HepG2 (cell line): ENCODE results near the gene MAP2K5. TPM values are rescaled to one million over a fixed set of nuclear protein-coding genes. Genes with fewer than 3 reads are reported as not detected.

Experiments
- ATAC-seq: fragments of 200-7000 bp; cut with Tn5 transposase; 3 replicates; pipeline ENCODE4 v1.9.1; 2020; ENCODE audit warnings: mild to moderate bottlenecking, moderate library complexity
- BruUV-seq: library from RNA; stranded (reverse); fragments of 400-500 nt; replicated peaks from 2 replicates; lab custom pipeline; 2021; lab: Mats Ljungman, UMichigan
- CTCF ChIA-PET: fragments of 300-600 bp; formaldehyde crosslinking; extraction: SDS; loops from one replicate; lab custom pipeline; 2021; ENCODE audit warnings: low total read pairs, inconsistent platforms, low intra/inter-chr PET ratio; lab: Yijun Ruan, JAX
- POLR2A ChIA-PET: fragments of 350-600 bp; sonication (Branson Sonifier 250); formaldehyde crosslinking; loops from one replicate; lab custom pipeline; 2020; ENCODE audit warnings: antibody characterized with exemption, inconsistent platforms; lab: Yijun Ruan, JAX
- DNase-seq: peaks from one replicate; pipeline ENCODE4 v3.0.0-alpha.2; 2015; ENCODE audit warnings: low spot score
- FAIRE-seq: peaks from 3 replicates; lab custom pipeline; 2011; peaks lifted over from hg19 to GRCh38; lab: Jason Lieb, UNC
- H2AFZ ChIP-seq: one replicate; pipeline ENCODE4 v1.6.1; 2011; ENCODE audit warnings: low read length, inconsistent platforms
- H3K27ac ChIP-seq: fragments of 300-600 bp; 3 replicates; pipeline ENCODE4 v1.8.0; 2011; ENCODE audit warnings: mixed run types, mild to moderate bottlenecking, mixed read lengths, low read length, inconsistent platforms; ENCODE audit not compliant: insufficient read depth; ENCODE audit errors: extremely low read length
- H3K27me3 ChIP-seq, 2 experiments: fragments of 200-600 bp in 1 of 2; 2 replicates in 1 of 2; 3 replicates in 1 of 2; pipeline versions ENCODE4 v1.6.0 to v1.8.0; 2011; ENCODE audit warnings: low read length in 2 of 2, mild to moderate bottlenecking in 2 of 2, moderate library complexity in 2 of 2, inconsistent platforms in 1 of 2; ENCODE audit not compliant: insufficient read depth in 2 of 2, control insufficient read depth in 1 of 2
- H3K36me3 ChIP-seq, 2 experiments: fragments of 200-600 bp in 1 of 2; replicated peaks in 1 of 2; 2 replicates in 1 of 2; 3 replicates in 1 of 2; pipeline versions ENCODE4 v1.5.1 to v1.8.0; 2011; ENCODE audit warnings: low read length in 2 of 2, inconsistent platforms in 1 of 2; ENCODE audit not compliant: insufficient read depth in 2 of 2, control insufficient read depth in 1 of 2
- H3K4me1 ChIP-seq: 2 replicates; pipeline ENCODE4 v1.5.1; 2012; ENCODE audit warnings: low read length, inconsistent platforms; ENCODE audit not compliant: insufficient read depth
- H3K4me2 ChIP-seq: 2 replicates; pipeline ENCODE4 v1.6.0; 2011; ENCODE audit warnings: low read depth, low read length, inconsistent platforms
- H3K4me3 ChIP-seq, 3 experiments: fragments of 200-600 bp in 1 of 3; sonication (generic), shearing (Covaris generic) in 1 of 3; replicated peaks in 1 of 3; 2 replicates each; pipeline ENCODE4 v1.5.1; 2011 to 2016; ENCODE audit warnings: low read length in 3 of 3, inconsistent platforms in 2 of 3, low read depth in 2 of 3, mild to moderate bottlenecking in 2 of 3, control low read depth in 1 of 3, mixed read lengths in 1 of 3; ENCODE audit not compliant: insufficient read depth in 1 of 3
- H3K79me2 ChIP-seq: one replicate; pipeline ENCODE4 v1.6.1; 2011; ENCODE audit warnings: low read length, inconsistent platforms; ENCODE audit not compliant: insufficient read depth
- H3K9ac ChIP-seq: 2 replicates; pipeline ENCODE4 v1.6.0; 2011; ENCODE audit warnings: mild to moderate bottlenecking, low read depth, low read length, inconsistent platforms; ENCODE audit not compliant: insufficient read depth
- H3K9me3 ChIP-seq: 2 replicates; pipeline ENCODE4 v1.5.1; 2012; ENCODE audit warnings: mild to moderate bottlenecking, low read length
- H4K20me1 ChIP-seq: 2 replicates; pipeline ENCODE4 v1.6.0; 2011; ENCODE audit warnings: inconsistent platforms, mild to moderate bottlenecking, low read length, moderate library complexity; ENCODE audit not compliant: insufficient read depth
- FOXM1 ChIP-seq: sonication (generic); formaldehyde crosslinking; IDR thresholded peaks from 2 replicates; pipeline ENCODE4 v1.5.0; 2020; ENCODE audit warnings: missing genetic modification reagents
- KDM4B ChIP-seq: sonication (generic); formaldehyde crosslinking; IDR thresholded peaks from 2 replicates; pipeline ENCODE4 v1.4.0; 2020; ENCODE audit warnings: missing genetic modification reagents
- MIER2 ChIP-seq: IDR thresholded peaks from 2 replicates; pipeline ENCODE4 v1.6.1; 2016; ENCODE audit warnings: missing biosample characterization, missing genetic modification reagents
- SOX13 ChIP-seq, 3 experiments: fragments of 450-650 bp in 1 of 3; sonication (generic) in 1 of 3; formaldehyde crosslinking in 1 of 3; IDR thresholded peaks in 2 of 3; conservative IDR thresholded peaks in 1 of 3; 2 replicates each; pipeline versions ENCODE4 v1.5.0 to v1.6.1; 2016 to 2020; ENCODE audit warnings: antibody characterized with exemption in 1 of 3, mild to moderate bottlenecking in 1 of 3, missing compliant biosample characterization in 1 of 3, missing genetic modification reagents in 1 of 3, moderate library complexity in 1 of 3
- SP5 ChIP-seq: IDR thresholded peaks from 2 replicates; pipeline ENCODE4 v1.6.1; 2016; ENCODE audit warnings: low read depth, borderline replicate concordance
- ZFP36 ChIP-seq: fragments of 150-350 bp; IDR thresholded peaks from 2 replicates; pipeline ENCODE4 v1.6.1; 2018; ENCODE audit warnings: borderline replicate concordance, low read length, low read depth; ENCODE audit not compliant: partially characterized antibody
- ZNF510 ChIP-seq: sonication (generic); formaldehyde crosslinking; IDR thresholded peaks from 2 replicates; pipeline ENCODE4 v1.4.0; 2020; ENCODE audit warnings: low read depth, mild to moderate bottlenecking, missing genetic modification reagents
- ZNF674 ChIP-seq: sonication (generic); formaldehyde crosslinking; IDR thresholded peaks from 2 replicates; pipeline ENCODE4 v1.5.0; 2020; ENCODE audit warnings: low read depth, mild to moderate bottlenecking, missing genetic modification reagents
- WGBS: methylation state at CpG from one replicate; pipeline ENCODE4 v1.1.6; 2017; ENCODE audit warnings: low lambda C conversion rate; 5-methylcytosine and 5-hydroxymethylcytosine counted together
- in situ Hi-C: cut with HindIII; loops from 2 replicates; pipeline ENCODE4 v1.10.0; 2017; ENCODE audit warnings: low pct_unique_long_range_greater_than_20kb; ENCODE audit not compliant: extremely low pct_ligation_motif_present
- intact Hi-C: fragments of 100-400 bp; cut with micrococcal nuclease; formaldehyde crosslinking; loops from one replicate; pipeline ENCODE4 v1.10.0; 2022; ENCODE audit not compliant: unreplicated experiment
- polyA plus RNA-seq, 8 experiments: library from polyadenylated mRNA; depleted of rRNA in 3 of 8; stranded (reverse) in 7 of 8; unstranded in 1 of 8; fragments of >200 nt; fragmentation: Illumina TruSeq in 4 of 8; extraction: Trizol in 4 of 8; gene quantifications; 2 replicates each; pipeline versions ENCODE4 v1.2.1 to v1.2.3, GENCODE V29; 2011 to 2016; ENCODE audit warnings: low read depth in 4 of 8, missing spikeins in 1 of 8, mixed read lengths in 1 of 8; ENCODE audit not compliant: insufficient read depth in 1 of 8
- total RNA-seq, 5 experiments: library from RNA; depleted of rRNA; stranded (reverse); fragments of >200 nt; fragmentation: Illumina TruSeq; extraction: Trizol; gene quantifications; 2 replicates each; pipeline ENCODE4 v1.2.3, GENCODE V29; 2016; ENCODE audit warnings: low read depth in 1 of 5
- TF ChIP-seq, protein P1 (sequence below): sonication (generic); formaldehyde crosslinking; IDR thresholded peaks from 2 replicates; pipeline ENCODE4 v1.8.0; 2022; ENCODE audit warnings: mild to moderate bottlenecking, missing genetic modification reagents
- TF ChIP-seq, protein P2 (sequence below): sonication (generic); formaldehyde crosslinking; IDR thresholded peaks from 2 replicates; pipeline ENCODE4 v1.4.0; 2020; ENCODE audit warnings: missing genetic modification reagents

Gene MAP2K5
- total and polyA plus RNA-seq, 2 of the 13 experiments (the other 11 are each of a cell fraction or from before 2014, with no cell fraction given) = 4.0 to 4.3 TPM

GRCh38 chr15:67818464-67818863 lies 276.0 kb downstream of the MAP2K5 start:
- no TSS peak for BruUV-seq
- no peak overlapping the region for H3K4me2 ChIP-seq
- DNase-seq (no peak), FAIRE-seq (no peak), ATAC-seq (no peak)
- in situ Hi-C loops = no loop called here
- H3K9ac ChIP-seq = no peak overlapping the region
- no peaks in the 10 kb centered on the region for H3K36me3 ChIP-seq
- CTCF ChIA-PET = no interaction called here
- 34% methylated on average over 3 of the region's 3 CpGs for WGBS
- no peak overlapping the region for H3K4me3 ChIP-seq
- 0 out of 2 replicates have a peak, but pooled peaks cover 4% of the 10 kb centered on the region for H3K4me1 ChIP-seq
- no peaks in the 10 kb centered on the region for H3K9me3 ChIP-seq
- no peaks in the 10 kb centered on the region for H3K79me2 ChIP-seq
- no peak overlapping the region for H2AFZ ChIP-seq
- intact Hi-C loops = no loop called here
- H4K20me1 ChIP-seq = peaks cover 8% of the 10 kb centered on the region; the same call in 1 of the 2 replicates
- POLR2A ChIA-PET = no interaction called here
- TF ChIP-seq ZNF674 (CRISPR knock-in tag) (no peak), SP5 (CRISPR knock-in tag) (no peak), FOXM1 (no peak), MIER2 (no peak), ZFP36 (no peak), KDM4B (CRISPR knock-in tag) (no peak), SOX13 (IDR thresholded peaks at IDR 0.05) (no peak), SOX13 (CRISPR knock-in tag; conservative IDR thresholded peaks at IDR 0.05 in 1 of 2, IDR thresholded peaks at IDR 0.05 in 1 of 2) (no peak)
- peaks cover 6 to 20% of the 10 kb centered on the region in 2 experiments for H3K27me3 ChIP-seq
- no peak overlapping the region for H3K27ac ChIP-seq

GRCh38 chr15:67819636-67820035 lies 277.1 kb downstream of the MAP2K5 start:
- Histone ChIP-seq H3K9me3 (no peaks in the 10 kb centered on the region), H3K27ac (no peak overlapping the region), H4K20me1 (peaks cover 8% of the 10 kb centered on the region; the same call in 1 of the 2 replicates), H3K4me2 (no peak overlapping the region), H2AFZ (no peak overlapping the region), H3K4me3 (no peak overlapping the region), H3K36me3 (no peaks in the 10 kb centered on the region), H3K27me3 (peaks cover 11 to 32% of the 10 kb centered on the region in 2 experiments), H3K9ac (no peak overlapping the region), H3K4me1 (no peaks in the 10 kb centered on the region), H3K79me2 (no peaks in the 10 kb centered on the region)
- BruUV-seq = no TSS peak
- ChIA-PET CTCF (no interaction called here), POLR2A (no interaction called here)
- DNase-seq (no peak), ATAC-seq (no peak), FAIRE-seq (no peak)
- 67% methylated on average over 19 of the region's 19 CpGs for whole genome bisulfite sequencing
- in situ Hi-C loops (no loop called here), intact Hi-C loops (no loop called here)
- TF ChIP-seq, protein P1, sequence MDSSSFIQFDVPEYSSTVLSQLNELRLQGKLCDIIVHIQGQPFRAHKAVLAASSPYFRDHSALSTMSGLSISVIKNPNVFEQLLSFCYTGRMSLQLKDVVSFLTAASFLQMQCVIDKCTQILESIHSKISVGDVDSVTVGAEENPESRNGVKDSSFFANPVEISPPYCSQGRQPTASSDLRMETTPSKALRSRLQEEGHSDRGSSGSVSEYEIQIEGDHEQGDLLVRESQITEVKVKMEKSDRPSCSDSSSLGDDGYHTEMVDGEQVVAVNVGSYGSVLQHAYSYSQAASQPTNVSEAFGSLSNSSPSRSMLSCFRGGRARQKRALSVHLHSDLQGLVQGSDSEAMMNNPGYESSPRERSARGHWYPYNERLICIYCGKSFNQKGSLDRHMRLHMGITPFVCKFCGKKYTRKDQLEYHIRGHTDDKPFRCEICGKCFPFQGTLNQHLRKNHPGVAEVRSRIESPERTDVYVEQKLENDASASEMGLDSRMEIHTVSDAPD (CRISPR knock-in tag) = no peak
- no peak for TF ChIP-seq ZNF510 (CRISPR knock-in tag)
- TF ChIP-seq, protein P2, sequence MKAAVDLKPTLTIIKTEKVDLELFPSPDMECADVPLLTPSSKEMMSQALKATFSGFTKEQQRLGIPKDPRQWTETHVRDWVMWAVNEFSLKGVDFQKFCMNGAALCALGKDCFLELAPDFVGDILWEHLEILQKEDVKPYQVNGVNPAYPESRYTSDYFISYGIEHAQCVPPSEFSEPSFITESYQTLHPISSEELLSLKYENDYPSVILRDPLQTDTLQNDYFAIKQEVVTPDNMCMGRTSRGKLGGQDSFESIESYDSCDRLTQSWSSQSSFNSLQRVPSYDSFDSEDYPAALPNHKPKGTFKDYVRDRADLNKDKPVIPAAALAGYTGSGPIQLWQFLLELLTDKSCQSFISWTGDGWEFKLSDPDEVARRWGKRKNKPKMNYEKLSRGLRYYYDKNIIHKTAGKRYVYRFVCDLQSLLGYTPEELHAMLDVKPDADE = no peak
